COLO829 (cell line): ENCODE data around the gene C1QBP.
"Not testable (repeated sequence)": the region's sequence is repeated elsewhere in the genome, so short reads cannot be mapped to it uniquely, and the experiment has no call there.

Experiments
- DNase-seq: peaks from one replicate; pipeline ENCODE4 v3.0.0; 2012; ENCODE audit warnings: low spot score

The C1QBP gene

GRCh38 chr17:5438716-5439445 lies at the start of gene C1QBP:
Gene C1QBP, minus strand, starts transcription at chr17:5439155. Its CDS starts 82 bp downstream, at chr17:5439073.
- peak; percentile 92 for DNase-seq

- DNase-seq, result no peak
These were observed 49.8 kb upstream of the C1QBP start for GRCh38 chr17:5488752-5489151.

- DNase-seq, result peak; percentile 99
These were observed 47.5 kb upstream of the C1QBP start, which contains the start of gene MIS12 for GRCh38 chr17:5486206-5487124. Gene MIS12, plus strand, starts transcription at chr17:5486566. Its CDS starts 2,297 bp downstream, at chr17:5488863.

- no peak for DNase-seq
These were observed 46.6 kb upstream of the C1QBP start, which contains the start of gene DERL2 for GRCh38 chr17:5485270-5486205. Gene DERL2, minus strand, starts transcription at chr17:5486178. Its CDS starts 17 bp downstream, at chr17:5486161.

GRCh38 chr17:5481451-5481850 lies 42.5 kb upstream of the C1QBP start:
- no peak for DNase-seq

- DNase-seq, result no peak
These were observed 42.0 kb upstream of the C1QBP start for GRCh38 chr17:5480962-5481361.

- DNase-seq, result no peak
These were observed 40.0 kb upstream of the C1QBP start for GRCh38 chr17:5478992-5479391.

GRCh38 chr17:5473906-5474305 lies 35.0 kb upstream of the C1QBP start:
- DNase-seq, result no peak

GRCh38 chr17:5472511-5472910 lies 33.6 kb upstream of the C1QBP start:
- DNase-seq, result no peak

GRCh38 chr17:5468075-5468473 lies 29.1 kb upstream of the C1QBP start:
- no peak for DNase-seq

GRCh38 chr17:5467416-5467815 lies 28.5 kb upstream of the C1QBP start:
- DNase-seq, result no peak

- no peak for DNase-seq
These were observed 27.3 kb upstream of the C1QBP start for GRCh38 chr17:5466295-5466694.

- DNase-seq, result peak; percentile 96
These were observed 26.0 kb upstream of the C1QBP start for GRCh38 chr17:5464717-5465507.

- no peak for DNase-seq
These were observed 7.8 kb upstream of the C1QBP start for GRCh38 chr17:5446786-5447185.

- DNase-seq, result no peak
These were observed 5.3 kb upstream of the C1QBP start for GRCh38 chr17:5444209-5444608.

- DNase-seq, result no peak
These were observed 4.8 kb upstream of the C1QBP start for GRCh38 chr17:5443728-5444127.

- no peak for DNase-seq
These were observed 450 bp upstream of the C1QBP start for GRCh38 chr17:5439446-5439764.

- DNase-seq, result no peak
These were observed 1.1 kb downstream of the C1QBP start for GRCh38 chr17:5437721-5438317.

- not testable (repeated sequence) for DNase-seq
These were observed 3.1 kb downstream of the C1QBP start for GRCh38 chr17:5435781-5436315.

- no peak for DNase-seq
These were observed 4.0 kb downstream of the C1QBP start for GRCh38 chr17:5434984-5435383.
